Neutrophil (primary cell): ENCODE results near the gene SYTL5.

ENCODE experiments used
- H3K27ac ChIP-seq: fragments of 200-600 bp; sonication (generic); 2 replicates; pipeline ENCODE4 v1.5.1; 2016; ENCODE audit warnings: mild to moderate bottlenecking, moderate library complexity
- H3K27me3 ChIP-seq: fragments of 200-600 bp; sonication (generic); 2 replicates; pipeline ENCODE4 v1.6.0; 2016; ENCODE audit warnings: mild to moderate bottlenecking
- H3K36me3 ChIP-seq: fragments of 200-600 bp; sonication (generic); 2 replicates; pipeline ENCODE4 v1.5.1; 2017
- H3K4me1 ChIP-seq, 2 experiments: fragments of 200-600 bp in 1 of 2; sonication (generic) in 1 of 2; 1 replicate in 1 of 2; 2 replicates in 1 of 2; pipeline versions ENCODE4 v1.5.1 to v1.6.1; 2013 to 2016; ENCODE audit warnings: low read depth in 1 of 2, low read length in 1 of 2, mild to moderate bottlenecking in 1 of 2, moderate library complexity in 1 of 2; ENCODE audit not compliant: control insufficient read depth in 1 of 2, insufficient read depth in 1 of 2
- H3K4me3 ChIP-seq, 2 experiments: fragments of 200-600 bp in 1 of 2; sonication (generic) in 1 of 2; 1 replicate in 1 of 2; 2 replicates in 1 of 2; pipeline ENCODE4 v1.5.1; 2013 to 2016; ENCODE audit warnings: low read depth in 1 of 2, low read length in 1 of 2, mild to moderate bottlenecking in 1 of 2, moderate library complexity in 1 of 2
- H3K9me3 ChIP-seq: fragments of 200-600 bp; sonication (generic); 2 replicates; pipeline ENCODE4 v1.5.1; 2016
- TF ChIP-seq, protein P1 (sequence below): fragments of 200-600 bp; sonication (generic); IDR thresholded peaks from 2 replicates; pipeline ENCODE4 v1.5.1; 2016; ENCODE audit warnings: antibody characterized with exemption

Gene SYTL5

GRCh38 chrX:38000706-38001105 lies 5.6 kb upstream of the SYTL5 start:
- Histone ChIP-seq H3K36me3 (no peaks in the 10 kb centered on the region), H3K4me3 (no peak overlapping the region), H3K27me3 (no peaks in the 10 kb centered on the region), H3K27ac (no peak overlapping the region), H3K4me1 (no peaks in the 10 kb centered on the region), H3K9me3 (no peaks in the 10 kb centered on the region)
- TF ChIP-seq, protein P1, sequence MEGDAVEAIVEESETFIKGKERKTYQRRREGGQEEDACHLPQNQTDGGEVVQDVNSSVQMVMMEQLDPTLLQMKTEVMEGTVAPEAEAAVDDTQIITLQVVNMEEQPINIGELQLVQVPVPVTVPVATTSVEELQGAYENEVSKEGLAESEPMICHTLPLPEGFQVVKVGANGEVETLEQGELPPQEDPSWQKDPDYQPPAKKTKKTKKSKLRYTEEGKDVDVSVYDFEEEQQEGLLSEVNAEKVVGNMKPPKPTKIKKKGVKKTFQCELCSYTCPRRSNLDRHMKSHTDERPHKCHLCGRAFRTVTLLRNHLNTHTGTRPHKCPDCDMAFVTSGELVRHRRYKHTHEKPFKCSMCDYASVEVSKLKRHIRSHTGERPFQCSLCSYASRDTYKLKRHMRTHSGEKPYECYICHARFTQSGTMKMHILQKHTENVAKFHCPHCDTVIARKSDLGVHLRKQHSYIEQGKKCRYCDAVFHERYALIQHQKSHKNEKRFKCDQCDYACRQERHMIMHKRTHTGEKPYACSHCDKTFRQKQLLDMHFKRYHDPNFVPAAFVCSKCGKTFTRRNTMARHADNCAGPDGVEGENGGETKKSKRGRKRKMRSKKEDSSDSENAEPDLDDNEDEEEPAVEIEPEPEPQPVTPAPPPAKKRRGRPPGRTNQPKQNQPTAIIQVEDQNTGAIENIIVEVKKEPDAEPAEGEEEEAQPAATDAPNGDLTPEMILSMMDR = no peak

- H3K27me3 ChIP-seq = no peaks in the 10 kb centered on the region
- H3K9me3 ChIP-seq = no peaks in the 10 kb centered on the region
- TF ChIP-seq, protein P1 = no peak
Measured at GRCh38 chrX:38004046-38004445, 2.3 kb upstream of the SYTL5 start.

DNA sequence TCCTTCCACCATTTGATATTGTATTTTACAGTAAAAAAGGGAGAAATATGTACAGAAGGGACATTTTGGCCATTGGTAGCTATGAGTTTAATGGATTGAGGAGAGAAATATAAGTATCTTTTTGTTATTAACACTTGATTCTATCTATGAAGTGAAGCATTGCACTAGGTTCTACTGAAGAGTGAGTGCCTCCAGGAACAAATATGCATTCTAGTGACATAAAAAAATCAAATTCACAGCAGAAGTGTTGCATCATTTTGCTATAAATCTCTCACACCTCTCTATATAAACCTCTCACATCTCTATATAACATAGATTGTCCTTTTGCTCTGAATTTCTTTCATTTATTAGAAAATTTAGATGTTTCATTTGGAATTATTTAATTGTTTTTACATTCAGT lies 425 bp downstream of the SYTL5 start:
- no peaks in the 10 kb centered on the region for H3K36me3 ChIP-seq
- TF ChIP-seq, protein P1 = no peak
- H3K4me1 ChIP-seq = no peaks in the 10 kb centered on the region
- no peak overlapping the region for H3K27ac ChIP-seq
- H3K4me3 ChIP-seq = no peak overlapping the region
- no peaks in the 10 kb centered on the region for H3K9me3 ChIP-seq
- H3K27me3 ChIP-seq = no peaks in the 10 kb centered on the region

More at GRCh38 chrX:38004046-38004445, 2.3 kb upstream of the SYTL5 start:
- no peaks in the 10 kb centered on the region for H3K4me1 ChIP-seq
- no peaks in the 10 kb centered on the region for H3K36me3 ChIP-seq
- no peak overlapping the region for H3K27ac ChIP-seq
- H3K4me3 ChIP-seq = no peak overlapping the region

GRCh38 chrX:38008658-38009057 lies 2.3 kb downstream of the SYTL5 start:
- Histone ChIP-seq H3K27ac (no peak overlapping the region), H3K4me1 (no peaks in the 10 kb centered on the region), H3K36me3 (no peaks in the 10 kb centered on the region), H3K4me3 (no peak overlapping the region), H3K9me3 (no peaks in the 10 kb centered on the region), H3K27me3 (no peaks in the 10 kb centered on the region)
- TF ChIP-seq, protein P1 = no peak

GRCh38 chrX:38009641-38010040 lies 3.3 kb downstream of the SYTL5 start:
- TF ChIP-seq, protein P1 = no peak
- no peaks in the 10 kb centered on the region for H3K4me1 ChIP-seq
- H3K9me3 ChIP-seq = no peaks in the 10 kb centered on the region

More at GRCh38 chrX:38009641-38010040, 3.3 kb downstream of the SYTL5 start:
- Histone ChIP-seq H3K27me3 (no peaks in the 10 kb centered on the region), H3K27ac (no peak overlapping the region), H3K4me3 (no peak overlapping the region), H3K36me3 (no peaks in the 10 kb centered on the region)
